ENCODE results near the gene MTA3.

MTA3 gene

GRCh38 chr2:42795275-42795674 is 226.8 kb downstream of the MTA3 start:
- no peak for DNase-seq (ENCODE audit: low read depth)
- TF ChIP-seq MYC (IDR thresholded peaks at IDR 0.05; ENCODE audit: low read depth, low read length): no peak
- no peak overlapping the region for H3K4me3 ChIP-seq (ENCODE audit: low read depth, low read length)

- H3K4me3 ChIP-seq (ENCODE audit: low read depth, low read length): no peak overlapping the region
- DNase-seq (ENCODE audit: low read depth): no peak
- TF ChIP-seq CTCF (IDR thresholded peaks at IDR 0.05; ENCODE audit: low read depth, low read length) (no peak), MAX (IDR thresholded peaks at IDR 0.05; ENCODE audit: low read depth, low read length) (no peak), MYC (IDR thresholded peaks at IDR 0.05; ENCODE audit: low read depth, low read length) (no peak), POLR2A (IDR thresholded peaks at IDR 0.05; ENCODE audit: extremely low read depth, insufficient read length) (no peak)
These were observed 227.4 kb downstream of the MTA3 start for GRCh38 chr2:42795841-42796301.

- no peak for DNase-seq (ENCODE audit: low read depth)
- no peak overlapping the region for H3K4me3 ChIP-seq (ENCODE audit: low read depth, low read length)
- TF ChIP-seq CTCF (IDR thresholded peaks at IDR 0.05; ENCODE audit: low read depth, low read length): no peak
- no peak for TF ChIP-seq POLR2A (IDR thresholded peaks at IDR 0.05; ENCODE audit: extremely low read depth, insufficient read length)
- no peak for TF ChIP-seq MAX (IDR thresholded peaks at IDR 0.05; ENCODE audit: low read depth, low read length)
- TF ChIP-seq MYC (IDR thresholded peaks at IDR 0.05; ENCODE audit: low read depth, low read length): no peak
These were observed 228.2 kb downstream of the MTA3 start for GRCh38 chr2:42796427-42797248.

GRCh38 chr2:42797281-42797680 is 228.8 kb downstream of the MTA3 start:
- no peak for DNase-seq (ENCODE audit: low read depth)
- TF ChIP-seq POLR2A (IDR thresholded peaks at IDR 0.05; ENCODE audit: extremely low read depth, insufficient read length): no peak
- TF ChIP-seq CTCF (IDR thresholded peaks at IDR 0.05; ENCODE audit: low read depth, low read length): no peak
- no peak for TF ChIP-seq MAX (IDR thresholded peaks at IDR 0.05; ENCODE audit: low read depth, low read length)
- no peak for TF ChIP-seq MYC (IDR thresholded peaks at IDR 0.05; ENCODE audit: low read depth, low read length)
- H3K4me3 ChIP-seq (ENCODE audit: low read depth, low read length): no peak overlapping the region

- no peak overlapping the region for H3K4me3 ChIP-seq (ENCODE audit: low read depth, low read length)
- TF ChIP-seq MAX (IDR thresholded peaks at IDR 0.05; ENCODE audit: low read depth, low read length) (no peak), CTCF (IDR thresholded peaks at IDR 0.05; ENCODE audit: low read depth, low read length) (no peak), POLR2A (IDR thresholded peaks at IDR 0.05; ENCODE audit: extremely low read depth, insufficient read length) (no peak), MYC (IDR thresholded peaks at IDR 0.05; ENCODE audit: low read depth, low read length) (no peak)
- no peak for DNase-seq (ENCODE audit: low read depth)
These were observed 231.4 kb downstream of the MTA3 start for GRCh38 chr2:42799881-42800280.

GRCh38 chr2:42800461-42800962 is 232.1 kb downstream of the MTA3 start:
- no peak for DNase-seq (ENCODE audit: low read depth)
- no peak overlapping the region for H3K4me3 ChIP-seq (ENCODE audit: low read depth, low read length)
- TF ChIP-seq MYC (IDR thresholded peaks at IDR 0.05; ENCODE audit: low read depth, low read length): no peak
- TF ChIP-seq CTCF (IDR thresholded peaks at IDR 0.05; ENCODE audit: low read depth, low read length): no peak
- TF ChIP-seq MAX (IDR thresholded peaks at IDR 0.05; ENCODE audit: low read depth, low read length): no peak
- TF ChIP-seq POLR2A (IDR thresholded peaks at IDR 0.05; ENCODE audit: extremely low read depth, insufficient read length): no peak

Measured in NB4 (cell line).